ENCODE results near the gene SPINK14. TPM values are rescaled to one million over a fixed set of nuclear protein-coding genes. Genes with fewer than 3 reads are reported as not detected.

The SPINK14 gene
- total RNA-seq, 3 donors from 2014 or later (not counting 1 experiment from before 2014, with no cell fraction given) = not detected

- intact Hi-C loops (cut with micrococcal nuclease) = no loop called here
- Histone ChIP-seq H3K4me1 (ENCODE audit: control insufficient read depth, insufficient read depth, low read length) (no peaks in the 10 kb centered on the region), H3K36me3 (ENCODE audit: control insufficient read depth, insufficient read depth, low read length) (no peaks in the 10 kb centered on the region), H3K4me3 (ENCODE audit: low read length) (no peak overlapping the region), H3K9me3 (ENCODE audit: control insufficient read depth, insufficient read depth, low read length) (no peaks in the 10 kb centered on the region), H3K27me3 (ENCODE audit: control insufficient read depth, insufficient read depth, low read length) (no peaks in the 10 kb centered on the region), H3K27ac (ENCODE audit: low read length) (no peak overlapping the region)
- ATAC-seq (no peak), DNase-seq (no peak)
- Mint-ChIP-seq H3K27ac (no peak overlapping the region), H3K4me3 (no peak overlapping the region), H3K9me3 (peaks cover 0 to 6% of the 10 kb centered on the region in 2 donors), H3K36me3 (no peaks in the 10 kb centered on the region), H3K4me1 (no peaks in the 10 kb centered on the region), H3K27me3 (ENCODE audit: low read depth in 2 of 2) (peaks cover 0 to 3% of the 10 kb centered on the region in 2 donors)
- no peak for TF ChIP-seq CTCF (IDR thresholded peaks at IDR 0.05)
- WGBS (ENCODE audit: insufficient coverage) = 100% methylated on average over 1 of the region's 1 CpG
These were observed 38.3 kb downstream of the SPINK14 start for GRCh38 chr5:148206620-148207019.

- Histone ChIP-seq H3K36me3 (ENCODE audit: control insufficient read depth, insufficient read depth, low read length) (no peaks in the 10 kb centered on the region), H3K4me1 (ENCODE audit: control insufficient read depth, insufficient read depth, low read length) (no peaks in the 10 kb centered on the region), H3K27me3 (ENCODE audit: control insufficient read depth, insufficient read depth, low read length) (no peaks in the 10 kb centered on the region), H3K9me3 (ENCODE audit: control insufficient read depth, insufficient read depth, low read length) (no peaks in the 10 kb centered on the region), H3K27ac (ENCODE audit: low read length) (no peak overlapping the region), H3K4me3 (ENCODE audit: low read length) (no peak overlapping the region)
- no peaks in the 10 kb centered on the region for H3K4me1 Mint-ChIP-seq
- peaks cover 0 to 6% of the 10 kb centered on the region in 2 donors for H3K9me3 Mint-ChIP-seq
- TF ChIP-seq CTCF (IDR thresholded peaks at IDR 0.05) = no peak
- no peaks in the 10 kb centered on the region for H3K36me3 Mint-ChIP-seq
- no peak for ATAC-seq
- DNase-seq = no peak
- intact Hi-C loops (cut with micrococcal nuclease) = no loop called here
- no peak overlapping the region for H3K4me3 Mint-ChIP-seq
- peaks cover 0 to 3% of the 10 kb centered on the region in 2 donors for H3K27me3 Mint-ChIP-seq (ENCODE audit: low read depth in 2 of 2)
- no peak overlapping the region for H3K27ac Mint-ChIP-seq
These were observed 39.9 kb downstream of the SPINK14 start for GRCh38 chr5:148208226-148208625.

GRCh38 chr5:148209151-148209770, 40.9 kb downstream of the SPINK14 start:
- WGBS (ENCODE audit: insufficient coverage) = 67% methylated on average over 2 of the region's 3 CpGs
- peaks cover 0 to 6% of the 10 kb centered on the region in 2 donors for H3K9me3 Mint-ChIP-seq
- H3K27ac Mint-ChIP-seq = no peak overlapping the region
- no peak for DNase-seq
- TF ChIP-seq CTCF (IDR thresholded peaks at IDR 0.05) = no peak
- ATAC-seq = no peak
- Histone ChIP-seq H3K4me3 (ENCODE audit: low read length) (no peak overlapping the region), H3K9me3 (ENCODE audit: control insufficient read depth, insufficient read depth, low read length) (no peaks in the 10 kb centered on the region), H3K4me1 (ENCODE audit: control insufficient read depth, insufficient read depth, low read length) (no peaks in the 10 kb centered on the region), H3K27ac (ENCODE audit: low read length) (no peak overlapping the region), H3K27me3 (ENCODE audit: control insufficient read depth, insufficient read depth, low read length) (no peaks in the 10 kb centered on the region), H3K36me3 (ENCODE audit: control insufficient read depth, insufficient read depth, low read length) (no peaks in the 10 kb centered on the region)
- no peak overlapping the region for H3K4me3 Mint-ChIP-seq
- H3K4me1 Mint-ChIP-seq = no peaks in the 10 kb centered on the region
- peaks cover 0 to 3% of the 10 kb centered on the region in 2 donors for H3K27me3 Mint-ChIP-seq (ENCODE audit: low read depth in 2 of 2)
- H3K36me3 Mint-ChIP-seq = no peaks in the 10 kb centered on the region
- intact Hi-C loops (cut with micrococcal nuclease) = no loop called here

- Histone ChIP-seq H3K36me3 (ENCODE audit: control insufficient read depth, insufficient read depth, low read length) (no peaks in the 10 kb centered on the region), H3K4me3 (ENCODE audit: low read length) (no peak overlapping the region), H3K9me3 (ENCODE audit: control insufficient read depth, insufficient read depth, low read length) (no peaks in the 10 kb centered on the region), H3K27ac (ENCODE audit: low read length) (no peak overlapping the region), H3K27me3 (ENCODE audit: control insufficient read depth, insufficient read depth, low read length) (no peaks in the 10 kb centered on the region), H3K4me1 (ENCODE audit: control insufficient read depth, insufficient read depth, low read length) (no peaks in the 10 kb centered on the region)
- no peak for DNase-seq
- H3K4me3 Mint-ChIP-seq = no peak overlapping the region
- peaks cover 2 to 4% of the 10 kb centered on the region in 2 donors for H3K9me3 Mint-ChIP-seq
- no peak for ATAC-seq
- WGBS (ENCODE audit: insufficient coverage) = 89% methylated on average over 1 of the region's 1 CpG
- no peak for TF ChIP-seq CTCF (IDR thresholded peaks at IDR 0.05)
- H3K27me3 Mint-ChIP-seq (ENCODE audit: low read depth in 2 of 2) = no peaks in the 10 kb centered on the region
- no peak overlapping the region for H3K27ac Mint-ChIP-seq
- no peaks in the 10 kb centered on the region for H3K4me1 Mint-ChIP-seq
- intact Hi-C loops (cut with micrococcal nuclease) = no loop called here
- H3K36me3 Mint-ChIP-seq = no peaks in the 10 kb centered on the region
These were observed 46.4 kb downstream of the SPINK14 start for GRCh38 chr5:148214665-148215185.

Data from natural killer cell (primary cell).